Suprapubic skin (tissue), 4 donors: ENCODE results near the gene SFI1.

Source experiments
- CTCF ChIP-seq, 2 donors: fragments of 200-600 bp in 1 of 2; fragments of 450-650 bp in 1 of 2; sonication (generic) in 1 of 2; IDR thresholded peaks; one replicate each; pipeline ENCODE4 v1.5.1; 2016 to 2019; ENCODE audit warnings: antibody characterized with exemption in 2 of 2, mild to moderate bottlenecking in 1 of 2, moderate library complexity in 1 of 2
- POLR2A ChIP-seq, 2 donors: fragments of 450-650 bp; IDR thresholded peaks; one replicate each; pipeline ENCODE4 v1.6.1; 2017; ENCODE audit warnings: antibody characterized with exemption in 2 of 2, mild to moderate bottlenecking in 2 of 2, moderate library complexity in 2 of 2
- POLR2AphosphoS5 ChIP-seq, 3 donors: sonication (generic); formaldehyde crosslinking; IDR thresholded peaks; one replicate each; pipeline ENCODE4 v1.6.1; 2017; ENCODE audit warnings: antibody characterized with exemption in 3 of 3

GRCh38 chr22:31501738-31502137 is 5.4 kb downstream of the SFI1 start:
- TF ChIP-seq CTCF (IDR thresholded peaks at IDR 0.05), result no peak
- no peak for TF ChIP-seq POLR2AphosphoS5 (IDR thresholded peaks at IDR 0.05)
- TF ChIP-seq POLR2A (IDR thresholded peaks at IDR 0.05), result no peak
